PFSK-1 (cell line): Measurements from ENCODE around the gene FOXK1. TPM values are rescaled to one million over a fixed set of nuclear protein-coding genes. Genes with fewer than 3 reads are reported as not detected.

Source experiments
- FOXP2 ChIP-seq: optimal IDR thresholded peaks from 2 replicates; pipeline ENCODE3; 2011; ENCODE audit warnings: borderline replicate concordance, control low read depth, inconsistent platforms; ENCODE audit not compliant: insufficient read depth; ENCODE audit errors: extremely low read length, extremely low read depth
- POLR2AphosphoS5 ChIP-seq: IDR thresholded peaks from 2 replicates; pipeline ENCODE4 v1.6.1; 2012; ENCODE audit warnings: low read depth, mild to moderate bottlenecking, control low read depth, low read length, moderate library complexity
- SIN3A ChIP-seq: IDR thresholded peaks from 2 replicates; pipeline ENCODE4 v1.6.1; 2012; ENCODE audit warnings: mild to moderate bottlenecking, low read length, moderate library complexity, borderline replicate concordance; ENCODE audit not compliant: insufficient read depth
- TAF1 ChIP-seq: IDR thresholded peaks from 2 replicates; pipeline ENCODE4 v1.6.1; 2012; ENCODE audit warnings: low read length, control low read depth, borderline replicate concordance; ENCODE audit not compliant: insufficient read depth
- polyA plus RNA-seq: library from polyadenylated mRNA; unstranded; fragments of >200 nt; gene quantifications from one replicate; pipeline ENCODE4 v1.2.1, GENCODE V29; 2012; ENCODE audit warnings: low read depth, missing spikeins; ENCODE audit not compliant: insufficient read length
- TF ChIP-seq, protein P1 (sequence below), 2 experiments: IDR thresholded peaks; 2 replicates each; pipeline versions ENCODE4 v1.6.1 to v1.8.0; 2011 to 2012; ENCODE audit warnings: low read depth in 2 of 2, low read length in 2 of 2, control low read depth in 1 of 2, inconsistent platforms in 1 of 2, mild to moderate bottlenecking in 1 of 2, moderate library complexity in 1 of 2; ENCODE audit not compliant: insufficient read depth in 1 of 2

The FOXK1 gene
- polyA plus RNA-seq = 21.3 TPM

DNA sequence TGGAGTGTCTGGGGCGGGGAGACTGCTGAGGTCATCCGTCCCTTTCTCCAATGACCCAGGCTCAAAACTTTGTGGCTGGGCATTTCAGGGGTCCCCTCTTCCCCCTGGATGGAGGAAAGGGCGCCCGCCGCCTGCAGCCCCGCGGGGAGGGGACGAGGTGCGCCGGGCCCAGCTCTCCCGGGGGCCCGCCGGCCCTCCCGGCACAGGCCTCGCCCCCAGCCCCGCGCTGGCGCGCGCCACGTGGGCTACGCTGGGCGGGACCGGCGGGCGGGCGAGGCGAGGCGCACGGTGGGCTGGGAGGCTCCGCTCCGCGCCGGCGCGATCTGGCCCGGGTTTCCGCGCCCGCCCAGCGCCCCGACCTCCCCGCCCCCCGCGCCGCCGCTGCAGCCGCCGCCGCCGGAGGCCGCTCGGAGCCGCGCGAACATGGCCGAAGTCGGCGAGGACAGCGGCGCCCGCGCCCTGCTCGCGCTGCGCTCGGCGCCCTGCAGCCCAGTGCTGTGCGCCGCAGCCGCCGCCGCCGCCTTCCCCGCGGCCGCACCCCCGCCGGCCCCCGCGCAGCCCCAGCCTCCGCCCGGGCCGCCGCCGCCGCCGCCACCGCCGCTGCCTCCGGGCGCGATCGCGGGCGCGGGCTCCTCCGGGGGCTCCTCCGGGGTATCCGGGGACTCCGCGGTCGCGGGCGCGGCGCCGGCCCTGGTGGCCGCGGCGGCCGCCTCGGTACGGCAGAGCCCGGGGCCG, at the start of gene FOXK1:
FOXK1 (plus strand) TSS at position 410 of the 735 bp plus-strand sequence; CDS start at position 424, 14 bp downstream.
- peak; percentile 85 for TF ChIP-seq FOXP2
- TF ChIP-seq TAF1 = 0 out of 2 replicates have a peak, but pooled peaks have one; percentile 48
- TF ChIP-seq POLR2AphosphoS5 = no peak
- TF ChIP-seq, protein P1, sequence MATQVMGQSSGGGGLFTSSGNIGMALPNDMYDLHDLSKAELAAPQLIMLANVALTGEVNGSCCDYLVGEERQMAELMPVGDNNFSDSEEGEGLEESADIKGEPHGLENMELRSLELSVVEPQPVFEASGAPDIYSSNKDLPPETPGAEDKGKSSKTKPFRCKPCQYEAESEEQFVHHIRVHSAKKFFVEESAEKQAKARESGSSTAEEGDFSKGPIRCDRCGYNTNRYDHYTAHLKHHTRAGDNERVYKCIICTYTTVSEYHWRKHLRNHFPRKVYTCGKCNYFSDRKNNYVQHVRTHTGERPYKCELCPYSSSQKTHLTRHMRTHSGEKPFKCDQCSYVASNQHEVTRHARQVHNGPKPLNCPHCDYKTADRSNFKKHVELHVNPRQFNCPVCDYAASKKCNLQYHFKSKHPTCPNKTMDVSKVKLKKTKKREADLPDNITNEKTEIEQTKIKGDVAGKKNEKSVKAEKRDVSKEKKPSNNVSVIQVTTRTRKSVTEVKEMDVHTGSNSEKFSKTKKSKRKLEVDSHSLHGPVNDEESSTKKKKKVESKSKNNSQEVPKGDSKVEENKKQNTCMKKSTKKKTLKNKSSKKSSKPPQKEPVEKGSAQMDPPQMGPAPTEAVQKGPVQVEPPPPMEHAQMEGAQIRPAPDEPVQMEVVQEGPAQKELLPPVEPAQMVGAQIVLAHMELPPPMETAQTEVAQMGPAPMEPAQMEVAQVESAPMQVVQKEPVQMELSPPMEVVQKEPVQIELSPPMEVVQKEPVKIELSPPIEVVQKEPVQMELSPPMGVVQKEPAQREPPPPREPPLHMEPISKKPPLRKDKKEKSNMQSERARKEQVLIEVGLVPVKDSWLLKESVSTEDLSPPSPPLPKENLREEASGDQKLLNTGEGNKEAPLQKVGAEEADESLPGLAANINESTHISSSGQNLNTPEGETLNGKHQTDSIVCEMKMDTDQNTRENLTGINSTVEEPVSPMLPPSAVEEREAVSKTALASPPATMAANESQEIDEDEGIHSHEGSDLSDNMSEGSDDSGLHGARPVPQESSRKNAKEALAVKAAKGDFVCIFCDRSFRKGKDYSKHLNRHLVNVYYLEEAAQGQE (IDR thresholded peaks at IDR 0.05; ENCODE audit: insufficient read depth in 1 of 2, low read depth in 2 of 2, low read length in 2 of 2) = no peak

DNA sequence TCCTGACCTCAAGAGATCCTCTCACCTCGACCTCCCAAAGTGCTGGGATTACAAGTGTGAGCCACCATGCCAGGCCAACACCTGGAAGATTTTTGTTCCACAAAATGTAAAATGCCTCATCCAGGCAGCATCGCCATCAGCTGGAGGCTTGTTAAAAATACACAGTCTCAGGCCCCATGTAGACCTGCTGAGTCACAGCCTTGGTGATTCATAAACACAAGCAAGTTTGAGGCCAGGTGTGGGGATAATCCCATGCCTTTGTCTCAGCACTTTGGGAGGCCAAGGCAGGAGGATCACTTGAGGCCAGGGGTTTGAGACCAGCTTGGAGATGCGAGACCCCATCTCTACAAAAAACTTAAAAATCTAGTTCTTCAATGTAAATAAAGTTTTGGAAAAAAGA, 49.1 kb upstream of the FOXK1 start:
- TF ChIP-seq POLR2AphosphoS5 = no peak
- no peak for TF ChIP-seq FOXP2
- no peak for TF ChIP-seq SIN3A
- no peak for TF ChIP-seq TAF1
- TF ChIP-seq, protein P1 (IDR thresholded peaks at IDR 0.05; ENCODE audit: insufficient read depth in 1 of 2, low read depth in 2 of 2, low read length in 2 of 2) = no peak

GRCh38 chr7:4634166-4634565, 47.9 kb upstream of the FOXK1 start:
- TF ChIP-seq FOXP2 = no peak
- no peak for TF ChIP-seq TAF1
- TF ChIP-seq, protein P1 (IDR thresholded peaks at IDR 0.05; ENCODE audit: insufficient read depth in 1 of 2, low read depth in 2 of 2, low read length in 2 of 2) = no peak
- TF ChIP-seq POLR2AphosphoS5 = no peak
- TF ChIP-seq SIN3A = no peak

DNA sequence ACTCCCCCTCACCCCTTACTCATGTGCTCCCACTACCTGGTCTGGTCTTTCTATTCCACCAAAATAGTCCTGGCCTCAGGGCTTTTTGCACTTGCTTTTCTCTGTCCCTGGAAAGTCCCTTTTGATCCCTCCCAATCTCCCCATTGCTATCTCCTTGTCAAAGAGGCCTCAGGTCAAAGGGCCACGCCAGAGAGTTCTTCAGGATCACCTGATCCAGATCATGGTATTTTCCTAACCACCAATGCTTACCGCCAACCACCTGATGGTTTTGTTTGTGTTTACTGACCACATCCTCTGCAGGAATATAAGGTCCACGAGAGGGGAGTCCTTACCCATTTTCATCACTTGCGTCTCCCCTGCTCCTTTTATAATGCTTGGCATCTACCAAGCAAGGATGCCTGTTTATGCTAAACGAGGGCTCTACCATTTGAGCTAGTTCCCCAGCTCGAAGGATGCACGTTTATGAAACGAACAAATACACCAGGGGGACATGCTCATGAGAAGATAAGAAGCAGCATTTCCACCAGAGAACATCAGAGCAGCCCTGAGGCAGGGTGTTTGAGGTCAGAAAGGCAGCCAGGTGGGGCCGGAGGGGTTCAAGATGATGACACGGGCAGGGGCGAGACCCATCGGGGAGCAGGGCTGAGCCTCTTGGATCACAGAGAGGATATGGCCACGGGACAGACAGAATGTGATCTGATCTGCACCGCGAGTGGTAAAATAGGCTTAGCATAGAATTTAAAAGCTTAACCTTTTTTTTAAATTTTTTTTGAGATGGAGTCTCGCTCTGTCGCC, 43.1 kb upstream of the FOXK1 start:
- TF ChIP-seq SIN3A (no peak), FOXP2 (no peak), TAF1 (no peak), POLR2AphosphoS5 (no peak)
- TF ChIP-seq, protein P1 (IDR thresholded peaks at IDR 0.05; ENCODE audit: insufficient read depth in 1 of 2, low read depth in 2 of 2, low read length in 2 of 2) = no peak
